Right atrium auricular region (tissue), 2 donors: ENCODE data around the gene NRN1L. TPM values are rescaled to one million over a fixed set of nuclear protein-coding genes. Genes with fewer than 3 reads are reported as not detected.
A peak's percentile ranks its signal among the peaks of the same experiment; 100 is the strongest.

ENCODE experiments used
- DNase-seq: peaks from one replicate; pipeline ENCODE4 v3.0.0-alpha.2; 2019; ENCODE audit warnings: low spot score
- H3K27ac ChIP-seq, 2 donors: fragments of 200-600 bp; sonication (generic); 1 replicate in 1 of 2; 2 replicates in 1 of 2; pipeline ENCODE4 v1.5.1; 2016 to 2019
- H3K27me3 ChIP-seq, 2 donors: fragments of 200-600 bp; sonication (generic); one replicate each; pipeline versions ENCODE4 v1.5.1 to v1.6.0; 2017 to 2019
- H3K36me3 ChIP-seq: fragments of 200-600 bp; sonication (generic); one replicate; pipeline ENCODE4 v1.5.1; 2016
- H3K4me1 ChIP-seq, 2 donors: fragments of 200-600 bp; sonication (generic); one replicate each; pipeline versions ENCODE4 v1.5.1 to v1.6.0; 2017 to 2019
- H3K4me3 ChIP-seq, 2 donors: fragments of 200-600 bp; sonication (generic); 1 replicate in 1 of 2; 2 replicates in 1 of 2; pipeline ENCODE4 v1.5.1; 2017 to 2019; ENCODE audit warnings: mild to moderate bottlenecking in 1 of 2, moderate library complexity in 1 of 2
- H3K9me3 ChIP-seq, 2 donors: fragments of 200-600 bp; sonication (generic); one replicate each; pipeline ENCODE4 v1.5.1; 2019
- total RNA-seq, 2 donors: library from RNA; depleted of rRNA; stranded (reverse); fragments of >200 nt; gene quantifications; one replicate each; pipeline ENCODE4 v1.1.0, GENCODE V29; 2016
- TF ChIP-seq, protein P1 (sequence below), 2 donors: fragments of 200-600 bp; sonication (generic); IDR thresholded peaks; one replicate each; pipeline ENCODE4 v1.5.1; 2019; ENCODE audit warnings: antibody characterized with exemption in 2 of 2

The NRN1L gene
- total RNA-seq, 2 donors from 2014 or later: not detected

DNA sequence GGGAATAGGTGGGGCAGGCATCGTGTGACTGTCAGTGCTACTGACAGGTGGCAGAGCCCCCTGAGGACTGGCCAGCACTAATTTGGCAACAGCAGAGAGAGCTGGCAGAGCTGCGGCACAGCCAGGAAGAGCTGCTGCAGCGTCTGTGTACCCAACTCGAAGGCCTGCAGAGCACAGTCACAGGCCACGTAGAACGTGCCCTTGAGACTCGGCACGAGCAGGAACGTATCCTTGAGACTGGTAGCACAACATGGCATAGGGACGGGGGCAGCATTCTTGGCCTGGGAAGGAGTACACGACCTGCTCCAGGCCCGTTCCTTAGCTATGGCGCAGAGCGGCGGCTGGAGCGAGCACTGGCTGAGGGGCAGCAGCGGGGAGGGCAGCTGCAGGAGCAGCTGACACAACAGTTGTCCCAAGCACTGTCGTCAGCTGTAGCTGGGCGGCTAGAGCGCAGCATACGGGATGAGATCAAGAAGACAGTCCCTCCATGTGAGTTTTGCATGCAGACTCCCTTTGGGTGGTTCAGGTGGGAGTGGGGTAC, 3.0 kb upstream of the NRN1L start:
- H3K4me3 ChIP-seq: no peak overlapping the region
- H3K9me3 ChIP-seq: no peaks in the 10 kb centered on the region
- DNase-seq: no peak
- H3K27me3 ChIP-seq: no peaks in the 10 kb centered on the region
- H3K36me3 ChIP-seq: peaks cover 75% of the 10 kb centered on the region
- TF ChIP-seq, protein P1, sequence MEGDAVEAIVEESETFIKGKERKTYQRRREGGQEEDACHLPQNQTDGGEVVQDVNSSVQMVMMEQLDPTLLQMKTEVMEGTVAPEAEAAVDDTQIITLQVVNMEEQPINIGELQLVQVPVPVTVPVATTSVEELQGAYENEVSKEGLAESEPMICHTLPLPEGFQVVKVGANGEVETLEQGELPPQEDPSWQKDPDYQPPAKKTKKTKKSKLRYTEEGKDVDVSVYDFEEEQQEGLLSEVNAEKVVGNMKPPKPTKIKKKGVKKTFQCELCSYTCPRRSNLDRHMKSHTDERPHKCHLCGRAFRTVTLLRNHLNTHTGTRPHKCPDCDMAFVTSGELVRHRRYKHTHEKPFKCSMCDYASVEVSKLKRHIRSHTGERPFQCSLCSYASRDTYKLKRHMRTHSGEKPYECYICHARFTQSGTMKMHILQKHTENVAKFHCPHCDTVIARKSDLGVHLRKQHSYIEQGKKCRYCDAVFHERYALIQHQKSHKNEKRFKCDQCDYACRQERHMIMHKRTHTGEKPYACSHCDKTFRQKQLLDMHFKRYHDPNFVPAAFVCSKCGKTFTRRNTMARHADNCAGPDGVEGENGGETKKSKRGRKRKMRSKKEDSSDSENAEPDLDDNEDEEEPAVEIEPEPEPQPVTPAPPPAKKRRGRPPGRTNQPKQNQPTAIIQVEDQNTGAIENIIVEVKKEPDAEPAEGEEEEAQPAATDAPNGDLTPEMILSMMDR (IDR thresholded peaks at IDR 0.05): no peak
- H3K4me1 ChIP-seq: peaks cover 0 to 37% of the 10 kb centered on the region in 2 donors
- H3K27ac ChIP-seq: peak overlapping the region; percentile 40 to 68

DNA sequence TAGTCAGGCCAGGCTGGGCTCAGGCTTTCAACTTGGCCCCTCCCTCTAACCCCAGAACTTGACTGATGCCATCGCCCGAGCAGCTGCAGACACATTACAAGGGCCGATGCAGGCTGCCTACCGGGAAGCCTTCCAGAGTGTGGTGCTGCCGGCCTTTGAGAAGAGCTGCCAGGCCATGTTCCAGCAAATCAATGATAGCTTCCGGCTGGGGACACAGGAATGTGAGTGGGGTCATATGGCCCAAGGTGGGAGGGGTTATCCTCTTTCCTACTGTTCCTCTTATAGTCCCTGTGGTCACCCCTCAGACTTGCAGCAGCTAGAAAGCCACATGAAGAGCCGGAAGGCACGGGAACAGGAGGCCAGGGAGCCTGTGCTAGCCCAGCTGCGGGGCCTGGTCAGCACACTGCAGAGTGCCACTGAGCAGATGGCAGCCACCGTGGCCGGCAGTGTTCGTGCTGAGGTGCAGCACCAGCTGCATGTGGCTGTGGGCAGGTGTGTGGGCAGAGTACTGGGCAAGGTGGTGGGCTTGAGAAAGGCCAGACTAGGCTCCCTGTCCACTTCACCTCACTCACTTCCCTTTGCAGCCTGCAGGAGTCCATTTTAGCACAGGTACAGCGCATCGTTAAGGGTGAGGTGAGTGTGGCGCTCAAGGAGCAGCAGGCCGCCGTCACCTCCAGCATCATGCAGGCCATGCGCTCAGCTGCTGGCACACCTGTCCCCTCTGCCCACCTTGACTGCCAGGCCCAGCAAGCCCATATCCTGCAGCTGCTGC, 2.1 kb upstream of the NRN1L start:
- no peak for DNase-seq
- H3K36me3 ChIP-seq: peaks cover 66% of the 10 kb centered on the region
- no peak overlapping the region for H3K4me3 ChIP-seq
- TF ChIP-seq, protein P1 (IDR thresholded peaks at IDR 0.05): peak in 1 of 2 donors; percentile 15
- peaks cover 0 to 37% of the 10 kb centered on the region in 2 donors for H3K4me1 ChIP-seq
- peak overlapping the region; percentile 68 to 70 for H3K27ac ChIP-seq
- H3K9me3 ChIP-seq: no peaks in the 10 kb centered on the region
- H3K27me3 ChIP-seq: no peaks in the 10 kb centered on the region

DNA sequence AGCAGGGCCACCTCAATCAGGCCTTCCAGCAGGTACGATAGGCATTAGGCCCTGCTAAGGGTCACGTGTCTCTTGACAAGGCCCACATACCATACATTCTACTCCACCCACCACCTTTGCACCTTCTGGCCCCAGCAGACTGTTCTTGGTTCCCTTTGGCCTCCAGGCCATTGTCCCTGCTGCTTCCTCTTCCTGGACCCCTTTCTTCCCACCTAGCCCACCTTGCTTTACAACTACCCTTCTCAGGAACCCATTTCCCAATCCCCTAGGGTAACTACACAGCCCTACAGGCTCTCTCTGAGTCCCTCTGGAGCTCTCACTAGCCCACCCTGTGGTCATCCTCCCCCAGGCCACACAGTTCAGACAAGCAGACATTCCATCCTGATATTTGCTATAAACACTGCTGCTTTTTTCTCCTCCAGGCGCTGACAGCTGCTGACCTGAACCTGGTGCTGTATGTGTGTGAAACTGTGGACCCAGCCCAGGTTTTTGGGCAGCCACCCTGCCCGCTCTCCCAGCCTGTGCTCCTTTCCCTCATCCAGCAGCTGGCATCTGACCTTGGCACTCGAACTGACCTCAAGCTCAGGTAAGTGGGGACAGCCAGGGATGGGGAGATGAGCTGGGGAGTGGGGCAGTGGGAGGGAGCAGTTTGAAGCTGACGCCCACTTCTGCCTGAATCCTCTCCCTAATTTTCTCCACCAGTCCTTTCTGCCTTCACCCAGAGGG, 1.4 kb upstream of the NRN1L start:
- Histone ChIP-seq H3K36me3 (peaks cover 59% of the 10 kb centered on the region), H3K4me1 (peaks cover 0 to 37% of the 10 kb centered on the region in 2 donors), H3K27me3 (no peaks in the 10 kb centered on the region), H3K27ac (peak overlapping the region; percentile 68 to 70), H3K9me3 (no peaks in the 10 kb centered on the region), H3K4me3 (no peak overlapping the region)
- no peak for DNase-seq
- TF ChIP-seq, protein P1 (IDR thresholded peaks at IDR 0.05): no peak

DNA sequence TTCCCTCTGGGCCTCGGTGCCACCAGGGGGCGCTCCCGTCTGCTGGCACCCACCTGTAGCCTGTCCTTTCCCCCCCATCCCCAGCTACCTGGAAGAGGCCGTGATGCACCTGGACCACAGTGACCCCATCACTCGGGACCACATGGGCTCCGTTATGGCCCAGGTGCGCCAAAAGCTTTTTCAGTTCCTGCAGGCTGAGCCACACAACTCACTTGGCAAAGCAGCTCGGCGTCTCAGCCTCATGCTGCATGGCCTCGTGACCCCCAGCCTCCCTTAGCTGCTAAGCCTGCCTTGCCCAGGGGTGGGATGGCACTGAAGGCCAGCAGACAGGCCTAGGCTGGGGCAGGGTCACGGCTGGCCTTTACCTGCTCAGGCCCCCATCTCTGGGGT, 818 bp upstream of the NRN1L start:
- H3K4me1 ChIP-seq: peaks cover 0 to 37% of the 10 kb centered on the region in 2 donors
- DNase-seq: no peak
- no peaks in the 10 kb centered on the region for H3K27me3 ChIP-seq
- TF ChIP-seq, protein P1 (IDR thresholded peaks at IDR 0.05): peak; percentile 83 to 92
- peaks cover 53% of the 10 kb centered on the region for H3K36me3 ChIP-seq
- H3K4me3 ChIP-seq: no peak overlapping the region
- H3K27ac ChIP-seq: peak overlapping the region; percentile 12 to 68
- no peaks in the 10 kb centered on the region for H3K9me3 ChIP-seq

DNA sequence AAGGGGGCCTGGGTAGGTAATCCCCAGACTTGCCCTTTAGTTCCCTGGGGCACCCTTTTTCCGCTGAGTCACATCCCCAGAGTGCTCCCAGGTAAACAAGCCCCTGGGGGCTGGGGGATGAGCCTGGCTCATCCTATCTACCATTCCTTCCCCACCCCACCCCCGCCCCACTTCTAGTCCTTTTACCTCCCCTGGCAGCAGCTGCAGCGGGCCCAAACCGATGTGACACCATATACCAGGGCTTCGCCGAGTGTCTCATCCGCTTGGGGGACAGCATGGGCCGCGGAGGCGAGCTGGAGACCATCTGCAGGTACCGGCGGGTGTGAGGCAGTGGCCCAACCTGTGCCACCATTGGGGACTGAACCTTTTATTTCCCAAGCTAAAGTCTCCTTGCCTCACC, 860 bp downstream of the NRN1L start:
- DNase-seq: no peak
- Histone ChIP-seq H3K4me1 (peaks cover 0 to 37% of the 10 kb centered on the region in 2 donors), H3K9me3 (no peaks in the 10 kb centered on the region), H3K36me3 (peaks cover 37% of the 10 kb centered on the region), H3K4me3 (no peak overlapping the region), H3K27me3 (no peaks in the 10 kb centered on the region), H3K27ac (peak overlapping the region; percentile 67 to 68)
- TF ChIP-seq, protein P1 (IDR thresholded peaks at IDR 0.05): no peak
